ENCODE measurements around the gene STK39. TPM values are rescaled to one million over a fixed set of nuclear protein-coding genes. Genes with fewer than 3 reads are reported as not detected.

STK39 gene
- total RNA-seq, 1 experiment from 2014 or later, result 22.1 TPM

GRCh38 chr2:167950571-167950970, 296.8 kb downstream of the STK39 start:
- no peak overlapping the region; a peak in 1 of 7 replicates for H3K27ac Mint-ChIP-seq
- TF ChIP-seq CTCF (conservative IDR thresholded peaks at IDR 0.05), result no peak
- Histone ChIP-seq H3K18ac (ENCODE audit: insufficient read length, low read depth, low read length) (no peak overlapping the region), H3K23ac (ENCODE audit: insufficient read length, low read depth, low read length) (no peak overlapping the region), H3K79me1 (ENCODE audit: insufficient read depth, low read depth, low read length, poor library complexity, severe bottlenecking) (no peaks in the 10 kb centered on the region), H3K56ac (ENCODE audit: insufficient read length, low read depth, low read length) (no peak overlapping the region), H2BK15ac (ENCODE audit: low read depth, low read length) (no peak overlapping the region), H3K4me1 (ENCODE audit: insufficient read depth, low read length) (peaks cover 5% of the 10 kb centered on the region; the same call in 1 of the 2 replicates), H2BK5ac (ENCODE audit: insufficient read length, low read length) (no peak overlapping the region), H3K4ac (ENCODE audit: low read depth, low read length) (no peak overlapping the region), H3K9ac (ENCODE audit: extremely low read depth, insufficient read length, low read length) (no peak overlapping the region), H3K27me3 (ENCODE audit: insufficient read depth, low read length) (no peaks in the 10 kb centered on the region), H3K14ac (ENCODE audit: insufficient read depth, low read length) (no peak overlapping the region), H3K27ac (ENCODE audit: insufficient read length, low read depth, low read length) (no peak overlapping the region), H2BK120ac (ENCODE audit: low read depth, low read length, poor library complexity, severe bottlenecking) (no peak overlapping the region), H2AFZ (ENCODE audit: low read length) (no peak overlapping the region), H4K91ac (ENCODE audit: insufficient read length, low read depth, low read length) (no peak overlapping the region), H2BK12ac (ENCODE audit: insufficient read length, low read depth, low read length) (no peak overlapping the region), H4K5ac (ENCODE audit: insufficient read length, low read depth, low read length) (no peak overlapping the region), H4K20me1 (ENCODE audit: control insufficient read depth, insufficient read depth, insufficient read length) (no peaks in the 10 kb centered on the region), H3K79me2 (ENCODE audit: insufficient read depth, low read length) (no peaks in the 10 kb centered on the region), H3K4me2 (ENCODE audit: insufficient read depth, insufficient read length, low read length) (no peak overlapping the region), H2BK20ac (ENCODE audit: low read depth, low read length, poor library complexity, severe bottlenecking) (no peak overlapping the region), H3T11ph (ENCODE audit: low read length) (no peak overlapping the region), H4K8ac (replicated peaks; ENCODE audit: insufficient read length, low read depth, low read length) (no peak overlapping the region), H3K23me2 (ENCODE audit: insufficient read length, low read depth, low read length, poor library complexity, severe bottlenecking) (no peaks in the 10 kb centered on the region), H2AK5ac (ENCODE audit: insufficient read length, low read length) (no peak overlapping the region), H3K9me3 (ENCODE audit: control insufficient read depth, low read depth, low read length) (no peaks in the 10 kb centered on the region)
- peaks cover 0 to 2% of the 10 kb centered on the region in 2 experiments; a peak in 1 of 5 replicates for H3K9me3 Mint-ChIP-seq
- H3K36me3 Mint-ChIP-seq (ENCODE audit: insufficient read depth in 1 of 3, low read depth in 3 of 3), result peaks cover 0 to 12% (median 0%) of the 10 kb centered on the region in 3 experiments; a peak in 3 of 7 replicates
- whole genome bisulfite sequencing (ENCODE audit: extremely low coverage, insufficient read length, low lambda C conversion rate), result no CpG with 5 or more reads among the region's 2 CpGs
- H3K27me3 Mint-ChIP-seq (ENCODE audit: low read depth), result no peaks in the 10 kb centered on the region
- peaks cover 15 to 17% of the 10 kb centered on the region in 2 experiments for H3K4me1 Mint-ChIP-seq
- no peak overlapping the region for H3K4me3 Mint-ChIP-seq
- no peak for DNase-seq
